HCT116 (cell line): ENCODE results near the gene GPR142. TPM values are rescaled to one million over a fixed set of nuclear protein-coding genes. Genes with fewer than 3 reads are reported as not detected.
A peak's percentile ranks its signal among the peaks of the same experiment; 100 is the strongest.

ENCODE experiments used
- ATAC-seq: fragments of 200-7000 bp; cut with Tn5 transposase; 2 replicates; pipeline ENCODE4 v1.9.1; 2020; ENCODE audit warnings: mild to moderate bottlenecking, moderate library complexity
- BruUV-seq: library from RNA; stranded (reverse); fragments of 400-500 nt; replicated peaks from 2 replicates; lab custom pipeline; 2021; lab: Mats Ljungman, UMichigan
- CTCF ChIA-PET: fragments of 300-600 bp; sonication (Branson Sonifier 250); formaldehyde crosslinking; loops from one replicate; lab custom pipeline; 2021; ENCODE audit warnings: antibody characterized with exemption; lab: Charles Lee
- POLR2A ChIA-PET: fragments of 300-600, 350-600 bp; sonication (Branson Sonifier 250); formaldehyde crosslinking; loops from one replicate; lab custom pipeline; 2021; ENCODE audit warnings: antibody characterized with exemption; lab: Charles Lee
- RAD21 ChIA-PET, 2 experiments: fragments of 300-600 bp; sonication (Branson Sonifier 250); formaldehyde crosslinking; loops; one replicate each; lab custom pipeline; 2023; ENCODE audit warnings: low total read pairs in 2 of 2; ENCODE audit not compliant: uncharacterized antibody in 2 of 2, unreplicated experiment in 2 of 2, low non-redundant PET in 1 of 2; lab: Charles Lee
- DNase-seq: peaks from one replicate; pipeline ENCODE4 v3.0.0-alpha.2; 2010; ENCODE audit warnings: low read depth, low spot score
- H2AFZ ChIP-seq: fragments of 200-600 bp; shearing (Covaris generic), sonication (generic); 2 replicates; pipeline ENCODE4 v1.6.1; 2017; ENCODE audit warnings: low read depth, mixed run types, mixed read lengths, antibody characterized with exemption, low read length; ENCODE audit not compliant: poor library complexity, severe bottlenecking
- H3K27ac ChIP-seq: 2 replicates; pipeline ENCODE4 v1.5.1; 2012; ENCODE audit warnings: low read depth, low read length
- H3K27me3 ChIP-seq: fragments of 200-600 bp; sonication (generic); 2 replicates; pipeline ENCODE4 v1.6.1; 2016; ENCODE audit warnings: mixed run types, low read length, mixed read lengths; ENCODE audit not compliant: insufficient read depth
- H3K36me3 ChIP-seq, 2 experiments: fragments of 200-500 bp in 1 of 2; fragments of 200-600 bp in 1 of 2; sonication (Bioruptor generic) in 1 of 2; sonication (generic) in 1 of 2; 2 replicates each; pipeline versions ENCODE4 v1.5.1 to v1.6.1; 2014 to 2016; ENCODE audit warnings: low read length in 2 of 2, inconsistent platforms in 1 of 2, mixed read lengths in 1 of 2, mixed run types in 1 of 2; ENCODE audit not compliant: insufficient read depth in 2 of 2, control insufficient read depth in 1 of 2
- H3K4me1 ChIP-seq, 2 experiments: fragments of 200-600 bp in 1 of 2; sonication (generic) in 1 of 2; 2 replicates each; pipeline versions ENCODE4 v1.5.1 to v1.6.1; 2012 to 2017; ENCODE audit warnings: low read length in 2 of 2, inconsistent platforms in 1 of 2, mild to moderate bottlenecking in 1 of 2, mixed read lengths in 1 of 2, mixed run types in 1 of 2, moderate library complexity in 1 of 2; ENCODE audit not compliant: insufficient read depth in 2 of 2, control insufficient read depth in 1 of 2
- H3K4me2 ChIP-seq: fragments of 200-600 bp; sonication (generic); 2 replicates; pipeline ENCODE4 v1.6.1; 2017; ENCODE audit warnings: mixed run types, low read length, mixed read lengths
- H3K4me3 ChIP-seq, 2 experiments: fragments of 200-600 bp in 1 of 2; sonication (generic) in 1 of 2; replicated peaks in 1 of 2; 2 replicates each; pipeline ENCODE4 v1.5.1; 2011 to 2016; ENCODE audit warnings: low read length in 2 of 2, control low read depth in 1 of 2, low read depth in 1 of 2, mild to moderate bottlenecking in 1 of 2, mixed read lengths in 1 of 2, mixed run types in 1 of 2
- H3K79me2 ChIP-seq: fragments of 200-600 bp; sonication (generic); 2 replicates; pipeline ENCODE4 v1.6.1; 2017; ENCODE audit warnings: mild to moderate bottlenecking, mixed run types, low read length, moderate library complexity, mixed read lengths; ENCODE audit not compliant: insufficient read depth
- H3K9ac ChIP-seq: fragments of 200-600 bp; sonication (generic); 2 replicates; pipeline ENCODE4 v1.6.1; 2016; ENCODE audit warnings: low read length, mixed read lengths
- H3K9me2 ChIP-seq: fragments of 200-600 bp; sonication (generic), shearing (Covaris generic); 2 replicates; pipeline ENCODE4 v1.6.1; 2017; ENCODE audit warnings: mixed run types, mild to moderate bottlenecking, moderate library complexity; ENCODE audit not compliant: insufficient read depth
- H3K9me3 ChIP-seq, 2 experiments: fragments of 200-500 bp in 1 of 2; fragments of 200-600 bp in 1 of 2; sonication (Bioruptor generic) in 1 of 2; sonication (generic) in 1 of 2; 2 replicates each; pipeline ENCODE4 v1.6.1; 2014 to 2017; ENCODE audit warnings: low read length in 2 of 2, mixed read lengths in 2 of 2, inconsistent platforms in 1 of 2, low read depth in 1 of 2, mild to moderate bottlenecking in 1 of 2, mixed run types in 1 of 2, moderate library complexity in 1 of 2; ENCODE audit not compliant: control insufficient read depth in 1 of 2, insufficient read depth in 1 of 2
- H4K20me1 ChIP-seq: fragments of 200-600 bp; sonication (generic), shearing (Covaris generic); 2 replicates; pipeline ENCODE4 v1.6.1; 2017; ENCODE audit warnings: mixed run types, mild to moderate bottlenecking, moderate library complexity; ENCODE audit not compliant: insufficient read depth
- CEBPB ChIP-seq: IDR thresholded peaks from 2 replicates; pipeline ENCODE4 v1.6.1; 2012; ENCODE audit warnings: low read depth
- EGR1 ChIP-seq: IDR thresholded peaks from 2 replicates; pipeline ENCODE4 v1.6.1; 2012; ENCODE audit warnings: low read depth
- EZH2 ChIP-seq: fragments of 200-600 bp; sonication (generic); IDR thresholded peaks from 2 replicates; pipeline ENCODE4 v1.6.1; 2017; ENCODE audit warnings: antibody characterized with exemption, mixed run types
- FOSL1 ChIP-seq: IDR thresholded peaks from 2 replicates; pipeline ENCODE4 v1.6.1; 2012; ENCODE audit warnings: low read depth
- POLR2A ChIP-seq: IDR thresholded peaks from 2 replicates; pipeline ENCODE4 v1.7.0; 2011; ENCODE audit warnings: borderline replicate concordance; ENCODE audit not compliant: insufficient read depth, insufficient read length; ENCODE audit errors: extremely low read depth
- POLR2AphosphoS5 ChIP-seq: IDR thresholded peaks from 2 replicates; pipeline ENCODE4 v1.6.1; 2011; ENCODE audit warnings: mild to moderate bottlenecking, low read depth, low read length, moderate library complexity
- RAD21 ChIP-seq: IDR thresholded peaks from 2 replicates; pipeline ENCODE4 v1.6.1; 2012; ENCODE audit warnings: low read depth, mild to moderate bottlenecking
- TCF7L2 ChIP-seq: IDR thresholded peaks from 2 replicates; pipeline ENCODE4 v1.7.0; 2011; ENCODE audit warnings: borderline replicate concordance, inconsistent platforms; ENCODE audit not compliant: insufficient read depth, insufficient read length; ENCODE audit errors: extremely low read depth
- YY1 ChIP-seq: IDR thresholded peaks from 2 replicates; pipeline ENCODE4 v1.6.1; 2011; ENCODE audit warnings: low read length, low read depth, moderate library complexity, mild to moderate bottlenecking; ENCODE audit not compliant: insufficient replicate concordance; ENCODE audit errors: extremely low read depth
- ZFX ChIP-seq: fragments of 450-650 bp; IDR thresholded peaks from 2 replicates; pipeline ENCODE4 v1.6.1; 2017
- intact Hi-C: fragments of 100-400 bp; cut with micrococcal nuclease; formaldehyde crosslinking; loops from 2 replicates; pipeline ENCODE4 v1.10.0; 2022
- total RNA-seq: library from RNA; stranded (reverse); gene quantifications from one replicate; pipeline ENCODE4 v1.2.1, GENCODE V29; 2021; ENCODE audit not compliant: unreplicated experiment
- TF ChIP-seq, protein P1 (sequence below), 3 experiments: fragments of 200-600 bp in 1 of 3; sonication (generic) in 1 of 3; IDR thresholded peaks in 2 of 3; conservative IDR thresholded peaks in 1 of 3; 2 replicates each; pipeline ENCODE4 v1.5.1; 2012 to 2017; ENCODE audit warnings: low read depth in 2 of 3, low read length in 2 of 3, antibody characterized with exemption in 1 of 3, borderline replicate concordance in 1 of 3, control low read depth in 1 of 3, mild to moderate bottlenecking in 1 of 3, mixed read lengths in 1 of 3, mixed run types in 1 of 3, moderate library complexity in 1 of 3; ENCODE audit not compliant: insufficient read depth in 1 of 3
- TF ChIP-seq, protein P2 (sequence below): IDR thresholded peaks from 2 replicates; pipeline ENCODE4 v1.6.1; 2012; ENCODE audit warnings: low read depth
- TF ChIP-seq, protein P3 (sequence below): IDR thresholded peaks from 2 replicates; pipeline ENCODE4 v1.6.1; 2012
- TF ChIP-seq, protein P4 (sequence below): IDR thresholded peaks from 2 replicates; pipeline ENCODE4 v1.6.1; 2011; ENCODE audit warnings: mild to moderate bottlenecking, low read length, moderate library complexity; ENCODE audit not compliant: insufficient replicate concordance; ENCODE audit errors: extremely low read depth

GPR142 gene
- total RNA-seq, 1 experiment from 2014 or later, result not detected

DNA sequence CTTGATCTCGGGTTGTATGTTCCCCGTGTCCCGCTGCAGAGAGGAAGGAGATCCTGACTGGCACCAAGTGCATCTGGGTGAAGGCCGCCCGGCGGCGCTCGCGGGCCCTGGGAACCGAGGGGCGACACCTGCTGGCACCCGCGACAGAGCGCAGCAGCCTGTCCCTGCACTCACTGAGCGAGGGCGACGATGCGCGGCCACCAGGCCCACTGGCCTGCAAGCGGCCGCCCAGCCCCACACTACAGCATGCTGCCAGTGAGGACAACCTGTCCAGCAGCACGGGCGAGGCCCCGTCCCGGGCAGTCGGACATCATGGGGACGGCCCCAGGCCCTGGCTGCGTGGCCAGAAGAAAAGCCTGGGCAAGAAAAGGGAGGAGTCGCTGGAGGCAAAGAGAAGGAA, 13.2 kb upstream of the GPR142 start:
- H3K9me3 ChIP-seq, result no peaks in the 10 kb centered on the region
- peak; percentile 98 for ATAC-seq
- no peak for TF ChIP-seq EGR1
- TF ChIP-seq FOSL1, result no peak
- peak; percentile 25 for TF ChIP-seq TCF7L2
- TF ChIP-seq, protein P1, sequence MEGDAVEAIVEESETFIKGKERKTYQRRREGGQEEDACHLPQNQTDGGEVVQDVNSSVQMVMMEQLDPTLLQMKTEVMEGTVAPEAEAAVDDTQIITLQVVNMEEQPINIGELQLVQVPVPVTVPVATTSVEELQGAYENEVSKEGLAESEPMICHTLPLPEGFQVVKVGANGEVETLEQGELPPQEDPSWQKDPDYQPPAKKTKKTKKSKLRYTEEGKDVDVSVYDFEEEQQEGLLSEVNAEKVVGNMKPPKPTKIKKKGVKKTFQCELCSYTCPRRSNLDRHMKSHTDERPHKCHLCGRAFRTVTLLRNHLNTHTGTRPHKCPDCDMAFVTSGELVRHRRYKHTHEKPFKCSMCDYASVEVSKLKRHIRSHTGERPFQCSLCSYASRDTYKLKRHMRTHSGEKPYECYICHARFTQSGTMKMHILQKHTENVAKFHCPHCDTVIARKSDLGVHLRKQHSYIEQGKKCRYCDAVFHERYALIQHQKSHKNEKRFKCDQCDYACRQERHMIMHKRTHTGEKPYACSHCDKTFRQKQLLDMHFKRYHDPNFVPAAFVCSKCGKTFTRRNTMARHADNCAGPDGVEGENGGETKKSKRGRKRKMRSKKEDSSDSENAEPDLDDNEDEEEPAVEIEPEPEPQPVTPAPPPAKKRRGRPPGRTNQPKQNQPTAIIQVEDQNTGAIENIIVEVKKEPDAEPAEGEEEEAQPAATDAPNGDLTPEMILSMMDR (IDR thresholded peaks at IDR 0.05 in 2 of 3, conservative IDR thresholded peaks at IDR 0.05 in 1 of 3; ENCODE audit: borderline replicate concordance in 1 of 3, insufficient read depth in 1 of 3, low read depth in 2 of 3, low read length in 2 of 3), result peak; percentile 100
- TF ChIP-seq, protein P2, sequence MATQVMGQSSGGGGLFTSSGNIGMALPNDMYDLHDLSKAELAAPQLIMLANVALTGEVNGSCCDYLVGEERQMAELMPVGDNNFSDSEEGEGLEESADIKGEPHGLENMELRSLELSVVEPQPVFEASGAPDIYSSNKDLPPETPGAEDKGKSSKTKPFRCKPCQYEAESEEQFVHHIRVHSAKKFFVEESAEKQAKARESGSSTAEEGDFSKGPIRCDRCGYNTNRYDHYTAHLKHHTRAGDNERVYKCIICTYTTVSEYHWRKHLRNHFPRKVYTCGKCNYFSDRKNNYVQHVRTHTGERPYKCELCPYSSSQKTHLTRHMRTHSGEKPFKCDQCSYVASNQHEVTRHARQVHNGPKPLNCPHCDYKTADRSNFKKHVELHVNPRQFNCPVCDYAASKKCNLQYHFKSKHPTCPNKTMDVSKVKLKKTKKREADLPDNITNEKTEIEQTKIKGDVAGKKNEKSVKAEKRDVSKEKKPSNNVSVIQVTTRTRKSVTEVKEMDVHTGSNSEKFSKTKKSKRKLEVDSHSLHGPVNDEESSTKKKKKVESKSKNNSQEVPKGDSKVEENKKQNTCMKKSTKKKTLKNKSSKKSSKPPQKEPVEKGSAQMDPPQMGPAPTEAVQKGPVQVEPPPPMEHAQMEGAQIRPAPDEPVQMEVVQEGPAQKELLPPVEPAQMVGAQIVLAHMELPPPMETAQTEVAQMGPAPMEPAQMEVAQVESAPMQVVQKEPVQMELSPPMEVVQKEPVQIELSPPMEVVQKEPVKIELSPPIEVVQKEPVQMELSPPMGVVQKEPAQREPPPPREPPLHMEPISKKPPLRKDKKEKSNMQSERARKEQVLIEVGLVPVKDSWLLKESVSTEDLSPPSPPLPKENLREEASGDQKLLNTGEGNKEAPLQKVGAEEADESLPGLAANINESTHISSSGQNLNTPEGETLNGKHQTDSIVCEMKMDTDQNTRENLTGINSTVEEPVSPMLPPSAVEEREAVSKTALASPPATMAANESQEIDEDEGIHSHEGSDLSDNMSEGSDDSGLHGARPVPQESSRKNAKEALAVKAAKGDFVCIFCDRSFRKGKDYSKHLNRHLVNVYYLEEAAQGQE, result no peak
- TF ChIP-seq CEBPB, result no peak
- peak; percentile 46; the same call in 1 of the 2 replicates for TF ChIP-seq POLR2AphosphoS5
- no peak for TF ChIP-seq POLR2A
- peak; percentile 26; the same call in 1 of the 2 replicates for TF ChIP-seq ZFX
- TF ChIP-seq, protein P3, sequence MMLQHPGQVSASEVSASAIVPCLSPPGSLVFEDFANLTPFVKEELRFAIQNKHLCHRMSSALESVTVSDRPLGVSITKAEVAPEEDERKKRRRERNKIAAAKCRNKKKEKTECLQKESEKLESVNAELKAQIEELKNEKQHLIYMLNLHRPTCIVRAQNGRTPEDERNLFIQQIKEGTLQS, result no peak
- TF ChIP-seq, protein P4, sequence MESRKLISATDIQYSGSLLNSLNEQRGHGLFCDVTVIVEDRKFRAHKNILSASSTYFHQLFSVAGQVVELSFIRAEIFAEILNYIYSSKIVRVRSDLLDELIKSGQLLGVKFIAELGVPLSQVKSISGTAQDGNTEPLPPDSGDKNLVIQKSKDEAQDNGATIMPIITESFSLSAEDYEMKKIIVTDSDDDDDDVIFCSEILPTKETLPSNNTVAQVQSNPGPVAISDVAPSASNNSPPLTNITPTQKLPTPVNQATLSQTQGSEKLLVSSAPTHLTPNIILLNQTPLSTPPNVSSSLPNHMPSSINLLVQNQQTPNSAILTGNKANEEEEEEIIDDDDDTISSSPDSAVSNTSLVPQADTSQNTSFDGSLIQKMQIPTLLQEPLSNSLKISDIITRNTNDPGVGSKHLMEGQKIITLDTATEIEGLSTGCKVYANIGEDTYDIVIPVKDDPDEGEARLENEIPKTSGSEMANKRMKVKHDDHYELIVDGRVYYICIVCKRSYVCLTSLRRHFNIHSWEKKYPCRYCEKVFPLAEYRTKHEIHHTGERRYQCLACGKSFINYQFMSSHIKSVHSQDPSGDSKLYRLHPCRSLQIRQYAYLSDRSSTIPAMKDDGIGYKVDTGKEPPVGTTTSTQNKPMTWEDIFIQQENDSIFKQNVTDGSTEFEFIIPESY, result peak; percentile 35
- peak; percentile 75 for TF ChIP-seq RAD21
- peak; percentile 69 for TF ChIP-seq YY1
- TF ChIP-seq EZH2, result no peak
- no peak overlapping the region; the same call in 1 of the 2 replicates for H3K27ac ChIP-seq
- POLR2A ChIA-PET, result no interaction called here
- no peaks in the 10 kb centered on the region for H4K20me1 ChIP-seq
- no peaks in the 10 kb centered on the region for H3K27me3 ChIP-seq
- no TSS peak for BruUV-seq
- H3K9me2 ChIP-seq, result no peaks in the 10 kb centered on the region
- RAD21 ChIA-PET, result no interaction called here
- no peaks in the 10 kb centered on the region for H3K79me2 ChIP-seq
- intact Hi-C loops, result loop anchor here (1.0 to 5.0 kb wide), 2 partner anchors 53 to 142 kb away; partner anchors contain the start of gene TTYH2
- peak overlapping the region; percentile 19 to 33; a peak in 3 of 4 replicates for H3K4me3 ChIP-seq
- no peaks in the 10 kb centered on the region for H3K36me3 ChIP-seq
- H3K9ac ChIP-seq, result no peak overlapping the region
- peak overlapping the region; percentile 58 for H3K4me2 ChIP-seq
- DNase-seq, result peak; percentile 74
- H2AFZ ChIP-seq, result peak overlapping the region; percentile 76
- H3K4me1 ChIP-seq, result peaks cover 7 to 14% of the 10 kb centered on the region in 2 experiments; a peak in 3 of 4 replicates
- CTCF ChIA-PET, result interaction anchor here (1.3 to 1.5 kb wide), 2 partner anchors 14 to 58 kb away, joined by 9 to 14 read pairs; no protein-coding TSS in a partner anchor
